GM18507 (cell line): ENCODE data around the gene GSS.

ENCODE experiments used
- DNase-seq: peaks from one replicate; pipeline ENCODE4 v3.0.0; 2011; ENCODE audit warnings: low read depth; ENCODE audit not compliant: insufficient read length; ENCODE audit errors: extremely low spot score
- FAIRE-seq: peaks from 2 replicates; lab custom pipeline; 2011; peaks lifted over from hg19 to GRCh38; lab: Jason Lieb, UNC

GSS gene

DNA sequence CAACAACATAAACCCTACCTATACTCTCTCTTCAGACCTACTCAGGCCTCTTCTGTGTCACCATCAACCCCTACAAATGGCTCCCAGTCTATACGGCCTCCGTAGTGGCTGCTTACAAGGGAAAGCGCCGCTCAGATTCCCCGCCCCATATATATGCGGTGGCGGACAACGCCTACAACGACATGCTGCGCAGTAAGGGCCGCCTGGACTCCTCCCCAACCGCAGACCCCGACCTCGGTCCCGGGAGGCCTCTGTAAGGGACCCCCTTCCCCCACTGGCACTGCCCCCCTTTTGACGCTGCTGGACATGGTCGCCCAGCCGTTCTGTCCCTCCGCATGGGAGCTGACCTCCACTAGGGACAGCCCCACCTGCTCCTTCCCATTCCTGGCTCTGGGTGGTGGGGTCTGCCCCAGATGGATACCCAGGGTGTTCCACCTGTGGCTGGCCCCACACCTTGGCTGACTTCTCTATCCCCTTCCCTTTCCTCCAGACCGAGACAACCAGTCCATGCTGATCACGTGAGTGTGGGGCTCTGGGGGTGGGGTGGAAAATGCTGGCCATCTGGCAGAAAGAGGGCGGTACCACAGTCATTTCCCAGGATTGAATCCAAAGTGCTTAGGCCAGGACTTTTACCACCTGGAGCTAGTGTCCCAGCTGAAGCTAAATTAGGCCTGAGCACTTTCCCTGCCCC lies 25.1 kb upstream of the GSS start:
- FAIRE-seq (no peak), DNase-seq (no peak)

DNA sequence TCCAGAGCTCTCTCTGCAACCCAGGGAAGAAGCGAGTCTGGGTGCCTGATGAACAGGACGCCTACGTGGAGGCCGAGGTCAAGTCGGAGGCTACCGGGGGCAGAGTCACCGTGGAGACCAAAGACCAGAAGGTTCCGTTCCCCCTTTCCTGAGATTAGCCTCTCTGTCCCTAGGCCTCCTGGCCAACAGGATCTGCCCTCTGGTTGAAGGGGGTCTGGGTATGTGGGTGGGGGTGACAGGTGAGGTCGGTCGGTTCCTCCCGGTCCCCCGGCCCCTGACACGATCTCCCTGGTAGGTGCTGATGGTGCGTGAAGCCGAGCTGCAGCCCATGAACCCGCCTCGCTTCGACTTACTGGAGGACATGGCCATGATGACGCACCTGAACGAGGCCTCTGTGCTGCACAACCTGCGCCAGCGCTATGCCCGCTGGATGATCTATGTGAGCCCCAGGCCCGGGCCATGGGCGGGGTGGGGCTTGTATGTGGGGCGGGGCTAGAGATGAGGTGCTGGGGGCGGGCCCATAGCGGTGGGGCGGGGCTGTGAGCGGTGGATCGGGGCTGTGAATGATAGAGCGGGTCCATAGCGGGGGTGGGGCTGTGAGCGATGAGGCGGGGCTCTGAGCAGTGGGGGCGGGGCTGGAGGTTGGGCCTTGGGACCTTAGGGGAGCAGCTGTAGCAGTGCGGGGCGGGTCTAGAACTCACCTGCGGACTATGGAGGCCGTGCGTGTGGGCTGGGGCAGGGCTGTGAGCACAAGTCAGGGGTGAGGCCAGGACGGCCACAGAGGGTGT lies 24.0 kb upstream of the GSS start:
- FAIRE-seq (no peak), DNase-seq (no peak)

DNA sequence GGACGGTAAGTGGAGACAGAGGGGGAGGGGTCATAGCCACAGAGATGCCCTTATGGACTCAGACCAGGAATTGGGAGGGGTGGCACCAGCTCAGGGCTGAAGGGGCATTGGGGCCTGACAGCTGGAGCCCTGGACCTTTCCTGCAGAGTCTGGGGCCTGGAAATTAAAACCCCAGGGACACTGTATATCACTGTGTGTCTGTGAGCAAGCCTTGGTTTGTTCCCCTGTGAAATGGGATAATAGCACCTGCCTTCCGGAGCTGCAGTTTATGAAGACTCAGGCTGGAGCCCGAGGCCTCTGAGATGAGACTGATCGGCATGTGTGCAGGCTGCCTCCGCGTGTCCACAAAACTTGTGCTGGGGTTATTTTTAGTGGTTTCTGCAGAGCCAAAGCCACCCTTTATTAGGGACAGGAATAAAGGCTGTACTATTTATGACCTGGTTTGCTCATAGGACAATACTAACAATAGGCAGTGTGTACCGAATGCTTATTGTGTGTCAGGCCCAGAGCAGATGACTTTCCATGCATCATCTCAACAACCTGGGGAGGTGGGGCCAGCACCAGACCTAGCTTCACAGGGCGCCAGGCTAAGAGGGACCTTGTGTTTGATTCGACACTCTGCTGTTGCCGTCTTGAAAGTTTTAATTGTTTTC lies 22.6 kb upstream of the GSS start:
- FAIRE-seq: no peak

DNA sequence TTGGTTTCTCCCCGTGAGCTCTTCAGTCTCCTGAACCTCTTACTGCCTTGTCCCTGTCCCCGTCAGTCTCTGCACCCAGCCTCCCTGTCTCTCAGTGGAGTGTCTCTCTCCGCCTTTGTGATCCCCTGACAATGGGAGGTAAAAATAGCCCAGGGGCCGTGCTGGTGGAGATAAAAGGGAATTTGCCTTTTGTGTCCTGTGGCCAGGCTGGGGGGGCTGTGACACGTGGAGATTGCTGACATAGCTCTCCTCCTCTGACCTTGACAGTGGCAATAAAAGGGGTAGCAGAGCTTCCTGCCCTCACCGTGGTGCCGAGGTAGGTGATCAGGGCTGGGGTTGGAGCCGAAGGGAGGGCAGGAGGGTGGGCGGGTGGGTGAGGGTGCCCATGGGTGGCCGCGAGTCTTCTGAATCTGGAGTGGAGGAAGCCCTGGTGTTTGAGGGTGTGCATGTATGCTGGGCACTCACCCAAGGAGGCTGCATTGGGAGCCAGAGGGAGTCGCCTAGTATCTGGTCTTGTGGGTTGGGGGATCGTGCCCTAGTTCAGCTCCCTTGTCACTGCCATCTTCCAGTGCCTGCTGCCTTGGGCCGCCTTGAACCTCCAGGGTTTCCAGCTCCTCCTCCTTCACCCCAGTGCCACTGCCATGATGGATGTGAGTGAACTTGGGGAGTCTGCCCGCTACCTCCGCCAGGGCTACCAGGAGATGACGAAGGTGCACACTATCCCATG lies 21.9 kb upstream of the GSS start:
- no peak for DNase-seq
- no peak for FAIRE-seq

More for the DNA sequence above, 22.6 kb upstream of the GSS start:
- no peak for DNase-seq

DNA sequence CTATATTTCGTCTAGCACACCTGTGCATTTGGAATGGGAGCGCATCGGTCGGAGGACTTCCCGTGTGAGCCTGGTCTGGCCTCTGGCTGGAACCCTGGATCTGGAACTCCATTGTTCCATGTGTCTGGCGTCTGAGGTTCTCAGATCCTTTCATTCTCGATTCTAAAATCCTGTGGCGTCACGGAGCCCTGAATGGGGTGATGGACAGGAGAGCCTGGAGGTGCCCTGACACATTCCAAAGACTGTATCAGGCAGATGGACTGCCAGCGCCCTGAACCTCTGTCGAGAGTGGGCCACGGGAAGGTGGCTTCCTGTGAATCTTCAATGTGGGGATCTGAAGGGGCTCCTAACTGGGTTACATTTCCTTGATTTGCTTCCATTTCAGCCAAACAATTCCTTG lies 20.7 kb upstream of the GSS start:
- no peak for FAIRE-seq
- DNase-seq: no peak

DNA sequence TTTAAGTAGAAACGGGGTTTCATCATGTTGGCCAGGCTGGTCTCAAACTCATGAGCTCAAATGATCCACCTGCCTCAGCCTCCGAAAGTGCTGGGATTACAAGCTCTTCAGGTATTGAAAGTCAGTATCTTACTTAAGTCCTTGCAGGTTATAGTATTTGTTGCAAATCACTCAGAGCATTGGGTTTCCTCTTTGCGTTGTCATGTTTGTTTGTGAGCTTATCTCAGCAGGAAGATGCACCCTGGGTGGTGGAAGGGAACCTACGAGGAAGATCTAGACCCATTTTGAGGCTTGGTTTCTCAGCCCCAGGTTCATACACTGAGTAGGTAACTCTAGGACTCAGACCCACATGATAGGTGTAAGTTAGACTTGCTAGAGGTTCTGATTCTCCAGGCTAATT lies 18.6 kb upstream of the GSS start:
- FAIRE-seq: no peak
- no peak for DNase-seq

DNA sequence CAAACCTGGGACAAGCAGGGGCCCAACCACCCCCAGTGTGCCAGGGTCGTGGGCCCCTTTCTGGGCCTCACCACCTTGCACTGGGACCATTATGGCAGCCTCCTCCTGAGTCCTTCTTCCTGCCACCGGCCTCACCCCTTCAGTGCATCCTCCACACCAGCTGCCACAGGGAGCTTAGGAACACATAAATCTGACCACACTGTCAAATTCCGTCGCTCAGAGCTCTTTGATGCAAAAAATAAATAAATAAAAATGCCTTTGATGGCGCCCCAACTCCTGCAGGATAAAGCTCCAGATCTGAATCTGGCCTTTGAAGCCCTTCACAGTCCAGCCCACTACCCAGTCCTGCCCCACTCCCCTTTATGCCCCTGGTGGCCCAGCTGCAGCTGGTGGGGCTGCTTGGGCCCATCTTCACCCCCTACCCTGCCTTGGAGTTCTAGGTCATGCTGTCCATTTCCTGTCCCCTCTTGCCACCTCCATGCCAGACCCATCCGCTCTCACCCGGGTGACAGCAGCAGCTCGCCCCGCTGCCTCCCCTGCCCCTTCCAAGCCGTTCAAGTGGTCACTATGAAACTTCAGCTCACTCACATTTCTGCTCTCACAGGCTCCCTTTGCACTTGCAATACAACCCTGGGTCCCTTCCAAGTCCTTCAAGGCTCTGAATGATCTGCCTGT lies 16.1 kb upstream of the GSS start:
- DNase-seq (no peak), FAIRE-seq (no peak)

DNA sequence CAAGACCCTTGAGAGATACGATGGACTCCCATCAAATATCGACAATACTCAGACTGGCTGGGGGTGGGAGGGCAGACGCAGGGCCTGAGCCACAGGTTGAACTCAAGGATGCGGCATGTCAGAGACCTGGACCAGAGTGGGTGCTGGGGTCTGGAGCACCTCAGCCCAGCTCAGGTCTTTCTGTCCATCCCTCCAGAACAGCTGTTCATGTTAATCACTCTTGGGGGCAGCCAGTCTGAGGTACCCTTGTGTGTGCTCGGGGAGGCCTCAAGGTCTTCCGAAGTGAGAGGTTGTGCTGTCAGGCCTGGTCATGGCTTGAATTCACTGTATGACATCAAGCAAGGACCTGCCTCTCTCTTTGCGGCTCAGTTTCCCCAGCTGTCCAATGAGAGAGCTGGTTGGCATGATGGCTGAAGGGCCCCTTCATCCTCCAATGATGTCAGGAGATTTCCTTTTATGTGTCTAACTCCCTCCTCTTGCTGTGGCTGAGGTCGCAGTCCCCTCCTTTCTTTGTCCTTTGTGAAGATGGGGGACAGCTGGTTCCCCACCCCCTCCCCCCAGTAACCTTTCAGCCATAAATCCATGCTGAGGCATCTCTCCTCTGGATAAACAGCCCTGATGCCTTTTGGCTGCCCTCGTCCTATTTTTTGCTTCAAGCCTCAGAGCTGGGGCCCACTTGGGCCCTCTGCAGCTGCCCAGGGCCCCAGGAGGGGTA lies 15.4 kb upstream of the GSS start:
- FAIRE-seq: no peak
- no peak for DNase-seq

DNA sequence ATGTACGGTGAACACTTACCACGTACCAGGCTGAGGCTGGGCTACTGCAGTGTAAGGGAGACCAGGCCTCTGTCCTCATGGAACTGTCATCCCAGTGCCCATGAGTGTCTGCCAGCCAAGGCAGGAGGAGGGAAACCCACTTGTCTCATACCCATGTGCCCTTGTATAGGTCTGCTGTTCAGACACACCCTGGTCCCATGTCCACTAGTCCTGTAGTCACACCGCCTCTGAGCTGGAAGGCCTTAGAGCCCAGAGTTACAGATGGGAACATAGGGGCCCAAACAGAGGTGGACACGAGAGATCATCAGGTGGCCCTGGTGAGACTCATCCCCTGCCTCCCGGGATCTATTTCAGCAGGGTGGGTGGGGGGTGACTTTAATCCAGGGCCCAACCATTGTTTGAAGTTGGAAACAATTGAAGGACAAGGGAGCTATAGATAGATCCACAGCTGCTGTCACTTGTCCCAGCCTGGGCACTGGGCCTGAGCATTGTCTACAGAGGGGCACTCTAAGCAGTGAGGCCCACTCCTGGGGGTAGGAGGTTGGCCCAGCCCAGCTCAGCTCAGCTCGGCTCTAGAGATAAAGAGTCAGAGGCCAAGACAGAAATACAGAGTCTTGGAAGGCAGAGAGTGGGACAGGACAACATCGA lies 14.7 kb upstream of the GSS start:
- DNase-seq (no peak), FAIRE-seq (no peak)

DNA sequence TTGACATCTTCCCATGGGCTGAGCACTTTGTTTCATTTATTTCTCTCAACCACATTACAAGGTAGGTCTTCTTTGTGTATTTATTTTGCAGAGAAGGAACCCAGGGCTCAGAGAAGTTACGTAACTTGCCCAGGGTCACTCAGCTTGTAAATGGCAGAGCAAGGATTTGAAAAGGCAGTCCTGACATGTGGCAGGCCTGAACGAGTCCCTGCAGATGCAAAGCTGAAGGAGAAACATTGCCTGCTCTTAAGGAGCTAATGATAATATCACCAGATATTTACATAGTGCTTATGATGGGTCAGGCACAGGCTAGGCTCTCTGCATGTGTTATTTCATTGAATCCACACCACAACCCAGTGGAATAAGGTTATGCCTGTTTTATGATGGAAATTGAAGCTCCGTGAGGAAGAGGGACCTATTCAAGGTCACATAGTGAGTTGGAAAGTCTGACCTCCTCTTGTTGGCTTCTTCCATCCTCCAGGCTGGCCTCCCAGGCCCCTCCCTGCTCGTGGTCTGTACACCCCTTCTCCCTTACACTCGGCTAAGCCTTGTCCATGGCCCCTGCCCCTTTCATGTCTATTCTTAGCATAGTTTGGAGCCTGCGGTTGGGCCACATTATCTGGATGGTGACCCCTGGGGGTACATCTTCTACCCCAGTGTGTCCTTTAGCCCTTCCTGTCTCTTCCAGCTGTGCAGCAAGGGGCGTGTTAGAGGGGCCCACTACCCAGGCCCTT lies 12.6 kb upstream of the GSS start:
- no peak for FAIRE-seq
- no peak for DNase-seq

DNA sequence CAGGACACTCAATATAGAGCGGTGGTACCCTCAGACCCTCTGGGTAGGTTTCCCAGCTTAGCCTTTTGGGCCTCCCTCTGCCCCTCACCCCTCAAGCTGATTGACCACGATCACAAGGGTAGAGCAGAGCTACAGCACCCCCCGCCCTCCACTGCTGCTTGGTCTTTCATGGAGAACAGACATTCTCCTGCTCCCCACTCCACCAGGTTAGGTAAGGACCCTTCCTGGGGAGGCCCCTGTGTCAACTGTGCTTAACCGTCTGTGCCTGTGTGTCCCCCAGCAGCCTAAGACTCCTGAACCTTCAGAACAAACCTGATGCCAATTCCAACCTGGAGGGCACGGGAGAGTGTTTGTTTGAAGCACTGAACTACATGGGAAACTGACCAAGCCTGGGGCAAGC lies 11.8 kb upstream of the GSS start:
- no peak for DNase-seq
- FAIRE-seq: no peak

DNA sequence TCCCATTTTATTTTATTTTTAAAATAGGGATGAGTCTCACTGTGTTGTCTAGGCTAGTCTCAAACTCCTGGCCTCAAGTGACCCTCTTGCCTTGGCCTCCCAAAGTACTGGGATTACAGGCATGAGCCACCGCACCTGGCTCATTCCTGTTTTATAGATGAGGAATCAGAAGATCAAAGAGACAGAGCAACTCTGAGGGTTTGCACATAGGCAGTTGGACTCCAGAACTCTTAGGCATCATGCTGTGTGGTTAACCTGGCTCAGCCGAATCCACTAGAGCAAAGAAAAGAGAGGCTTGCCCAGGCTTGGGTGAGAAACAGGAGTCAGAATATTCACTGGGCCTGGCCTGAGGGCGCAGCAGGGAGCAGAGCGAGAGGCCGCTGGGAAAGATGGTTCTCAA lies 9.4 kb upstream of the GSS start:
- DNase-seq (no peak), FAIRE-seq (no peak)

DNA sequence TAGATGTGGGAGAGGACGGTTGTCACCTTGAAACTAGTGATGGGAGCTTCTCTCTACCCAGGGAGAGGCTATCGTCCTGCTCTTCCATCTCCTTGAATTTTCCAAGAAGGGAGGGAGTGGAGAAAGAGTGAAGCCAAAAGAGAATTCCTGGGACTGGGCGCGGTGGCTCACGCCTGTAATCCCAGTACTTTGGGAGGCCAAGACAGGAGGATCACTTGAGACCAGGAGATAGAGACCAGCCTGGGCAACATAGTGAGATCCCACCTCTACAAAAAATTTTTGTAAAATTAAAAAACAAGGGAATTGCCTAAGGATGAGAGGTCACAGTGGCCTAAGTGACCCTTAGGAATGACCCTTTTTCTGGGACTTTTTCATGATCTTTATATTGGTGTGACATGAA lies 8.9 kb upstream of the GSS start:
- no peak for FAIRE-seq

DNA sequence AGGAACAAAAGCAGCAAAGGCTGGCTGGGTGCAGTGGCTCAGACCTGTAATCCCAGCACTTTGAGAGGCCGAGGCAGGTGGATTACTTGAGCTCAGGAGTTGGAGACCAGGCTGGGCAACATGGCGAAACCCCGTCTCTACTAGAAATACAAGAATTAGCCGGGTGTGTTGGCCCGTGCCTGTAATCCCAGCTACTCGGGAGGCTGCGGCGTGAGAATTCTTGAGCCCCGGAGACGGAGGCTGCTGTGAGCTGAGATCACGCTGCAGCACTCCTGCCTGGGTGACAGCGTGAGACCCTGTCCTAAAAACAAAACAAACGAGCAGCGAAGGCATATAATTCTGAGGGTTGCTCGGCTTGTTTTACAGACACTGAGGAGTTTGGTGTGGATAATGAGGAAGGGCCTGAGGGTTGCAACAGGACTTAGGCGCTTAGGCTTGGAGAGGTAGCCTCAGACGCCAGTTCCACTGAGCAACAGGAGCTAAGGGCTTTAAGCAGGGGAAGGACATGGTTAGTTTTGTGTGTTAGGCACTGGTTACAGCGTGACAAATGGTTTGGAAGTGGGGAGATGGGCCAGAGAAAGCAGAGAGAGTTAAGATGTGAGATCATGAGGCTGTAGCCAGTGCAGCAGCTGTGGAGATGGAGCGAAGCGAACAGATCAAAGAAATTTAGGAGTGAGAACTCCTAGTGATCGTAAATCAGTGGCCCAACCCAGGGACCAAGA lies 1.3 kb upstream of the GSS start:
- FAIRE-seq (no peak), DNase-seq (no peak)

More for the DNA sequence above, 8.9 kb upstream of the GSS start:
- no peak for DNase-seq

DNA sequence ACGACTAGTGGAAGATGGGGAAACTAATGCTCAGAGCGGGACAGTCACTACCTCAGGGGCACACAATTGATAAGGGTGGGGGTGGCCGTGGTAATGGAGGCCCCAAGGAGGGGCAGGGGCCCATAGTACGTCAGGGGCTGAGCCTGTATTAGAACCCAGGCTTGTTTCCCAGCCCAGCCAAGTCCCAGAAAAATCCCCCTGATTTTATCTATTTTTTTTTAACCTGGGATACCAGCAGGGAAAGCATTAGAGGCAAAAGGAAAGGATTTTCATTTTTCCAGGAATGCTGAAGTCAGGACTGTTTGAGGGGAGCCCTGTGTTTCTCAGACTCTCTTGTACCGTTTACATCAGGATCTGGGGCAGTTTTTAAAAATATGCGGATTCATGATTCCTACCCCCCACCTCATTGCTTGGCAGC lies 444 bp upstream of the GSS start:
- DNase-seq (no peak), FAIRE-seq (no peak)

DNA sequence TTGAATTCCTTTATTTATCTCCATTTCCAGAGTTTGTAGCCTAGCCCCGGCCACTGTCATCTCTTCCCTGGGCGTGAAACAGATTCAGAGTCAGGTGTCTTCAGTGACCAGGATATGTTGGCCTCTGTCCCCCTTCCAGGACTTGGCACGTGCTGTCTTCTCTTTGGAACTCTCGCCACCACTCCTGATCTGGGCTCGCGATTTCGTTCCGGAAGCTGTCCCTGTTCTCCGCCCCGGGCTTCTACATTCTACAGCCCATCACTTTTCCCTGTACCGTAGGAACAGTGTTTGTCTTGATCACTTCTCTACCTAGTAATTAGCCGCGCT lies 739 bp downstream of the GSS start:
- FAIRE-seq: no peak
- no peak for DNase-seq

DNA sequence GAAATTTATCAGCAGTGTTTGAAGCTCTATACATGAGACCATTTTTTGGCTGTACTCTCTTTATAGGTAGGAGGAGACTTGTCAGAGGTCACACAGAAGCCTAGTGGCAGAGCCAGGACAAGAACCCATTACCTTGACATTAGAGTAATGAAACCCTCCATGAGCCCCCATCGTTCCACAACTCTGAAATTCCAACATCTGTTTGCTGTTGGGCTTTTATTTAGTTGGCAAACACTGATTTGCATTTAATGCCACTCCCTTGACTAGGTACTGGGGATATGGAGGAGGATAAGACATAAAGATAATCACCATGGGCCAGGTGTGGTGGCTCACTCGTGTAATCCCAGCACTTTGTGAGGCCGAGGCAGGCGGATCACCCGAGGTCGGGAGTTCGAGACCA lies 1.6 kb downstream of the GSS start:
- no peak for FAIRE-seq
- no peak for DNase-seq
